Cardiac fibroblast (primary cell): ENCODE results near the gene PDE11A.

Experiments used
- DNase-seq, 2 donors: peaks; one replicate each; pipeline versions ENCODE4 v3.0.0 to v3.0.0-alpha.2; 2010; ENCODE audit warnings: low read depth in 2 of 2
- H3K4me3 ChIP-seq, 2 donors: replicated peaks in 1 of 2; 1 replicate in 1 of 2; 2 replicates in 1 of 2; pipeline ENCODE4 v1.5.1; 2011; ENCODE audit warnings: low read depth in 2 of 2, low read length in 2 of 2, mild to moderate bottlenecking in 2 of 2, moderate library complexity in 1 of 2
- TF ChIP-seq, protein P1 (sequence below): IDR thresholded peaks from one replicate; pipeline ENCODE4 v1.5.1; 2011; ENCODE audit warnings: low read depth, mild to moderate bottlenecking, low read length, inconsistent platforms

The PDE11A gene

DNA sequence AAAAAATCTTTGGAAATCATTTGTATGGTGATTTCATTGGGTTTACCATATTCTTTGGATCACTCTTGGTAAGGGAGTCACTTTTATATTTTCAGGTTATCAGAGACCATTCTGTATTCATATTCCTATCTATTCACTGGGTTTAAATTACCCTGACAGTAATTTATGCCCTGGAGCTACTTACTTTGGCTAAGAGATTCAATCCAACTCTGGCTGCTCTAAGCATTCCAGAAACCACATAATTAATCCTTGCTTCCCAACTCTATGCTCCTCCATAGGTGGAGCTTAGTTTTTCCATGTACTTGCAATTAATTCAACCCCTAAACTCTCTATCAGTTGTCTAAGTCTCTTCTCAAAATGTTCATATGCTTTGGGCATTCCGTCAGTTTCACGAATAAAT, 343.7 kb downstream of the PDE11A start:
- no peak for DNase-seq

DNA sequence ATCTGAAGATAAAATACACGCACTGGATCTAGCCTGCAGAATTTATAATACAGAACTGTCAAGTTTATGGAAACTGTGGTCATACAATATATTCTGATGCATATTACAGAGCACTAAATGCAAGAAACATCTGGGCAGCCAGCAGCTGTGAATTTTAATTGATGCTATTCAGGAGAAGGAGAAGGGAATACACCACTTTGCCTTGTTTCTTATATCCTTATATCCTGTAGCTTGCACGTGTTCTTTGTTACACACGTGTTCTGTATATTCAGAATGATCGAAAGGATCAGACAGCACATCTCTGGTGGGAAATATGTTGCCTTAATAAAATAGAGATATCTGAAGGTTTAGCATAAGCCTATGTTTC, 344.2 kb downstream of the PDE11A start:
- DNase-seq: no peak
- TF ChIP-seq, protein P1, sequence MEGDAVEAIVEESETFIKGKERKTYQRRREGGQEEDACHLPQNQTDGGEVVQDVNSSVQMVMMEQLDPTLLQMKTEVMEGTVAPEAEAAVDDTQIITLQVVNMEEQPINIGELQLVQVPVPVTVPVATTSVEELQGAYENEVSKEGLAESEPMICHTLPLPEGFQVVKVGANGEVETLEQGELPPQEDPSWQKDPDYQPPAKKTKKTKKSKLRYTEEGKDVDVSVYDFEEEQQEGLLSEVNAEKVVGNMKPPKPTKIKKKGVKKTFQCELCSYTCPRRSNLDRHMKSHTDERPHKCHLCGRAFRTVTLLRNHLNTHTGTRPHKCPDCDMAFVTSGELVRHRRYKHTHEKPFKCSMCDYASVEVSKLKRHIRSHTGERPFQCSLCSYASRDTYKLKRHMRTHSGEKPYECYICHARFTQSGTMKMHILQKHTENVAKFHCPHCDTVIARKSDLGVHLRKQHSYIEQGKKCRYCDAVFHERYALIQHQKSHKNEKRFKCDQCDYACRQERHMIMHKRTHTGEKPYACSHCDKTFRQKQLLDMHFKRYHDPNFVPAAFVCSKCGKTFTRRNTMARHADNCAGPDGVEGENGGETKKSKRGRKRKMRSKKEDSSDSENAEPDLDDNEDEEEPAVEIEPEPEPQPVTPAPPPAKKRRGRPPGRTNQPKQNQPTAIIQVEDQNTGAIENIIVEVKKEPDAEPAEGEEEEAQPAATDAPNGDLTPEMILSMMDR: no peak

More for the DNA sequence above, 343.7 kb downstream of the PDE11A start:
- TF ChIP-seq, protein P1: no peak
- H3K4me3 ChIP-seq: no peak overlapping the region

DNA sequence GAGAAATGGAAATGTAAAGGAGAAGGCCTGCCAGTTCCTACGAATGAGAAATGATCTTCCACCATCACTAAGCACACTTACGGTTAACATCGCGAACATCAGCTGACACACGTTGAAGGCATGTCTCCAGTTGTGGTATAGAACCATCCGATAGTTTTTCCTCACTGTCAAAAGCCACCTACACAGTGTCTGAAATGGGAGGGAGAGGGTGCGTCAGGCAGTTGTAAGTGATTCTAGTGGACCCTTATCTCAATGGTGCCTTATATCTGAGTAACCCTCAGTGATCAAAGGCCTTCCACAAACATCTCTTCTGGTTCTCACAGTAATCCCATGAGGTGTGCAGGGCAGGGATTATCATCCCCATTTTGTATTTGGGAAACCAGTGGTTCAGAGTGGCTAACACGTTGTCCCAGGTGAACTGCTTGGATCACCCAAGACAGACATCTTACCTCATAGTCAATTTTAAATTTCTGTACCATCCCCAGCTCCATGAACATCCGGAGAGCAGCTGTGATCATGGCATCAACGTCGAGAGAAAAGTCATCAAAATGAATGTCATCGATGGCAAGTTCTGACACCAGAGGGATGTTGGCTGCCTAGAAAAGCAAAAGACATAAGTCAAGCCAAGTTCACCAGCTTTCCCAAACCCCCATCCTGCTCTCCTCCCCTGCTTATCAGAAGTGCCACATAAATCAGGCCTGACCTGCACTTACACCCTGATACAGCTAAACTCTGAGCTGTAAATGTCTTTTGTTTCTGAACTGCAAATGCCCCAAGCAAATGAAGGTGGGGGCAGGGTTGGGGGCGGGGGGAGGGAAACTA, 344.8 kb downstream of the PDE11A start:
- DNase-seq: no peak
- TF ChIP-seq, protein P1: no peak

More for the DNA sequence above, 344.2 kb downstream of the PDE11A start:
- H3K4me3 ChIP-seq: no peak overlapping the region

DNA sequence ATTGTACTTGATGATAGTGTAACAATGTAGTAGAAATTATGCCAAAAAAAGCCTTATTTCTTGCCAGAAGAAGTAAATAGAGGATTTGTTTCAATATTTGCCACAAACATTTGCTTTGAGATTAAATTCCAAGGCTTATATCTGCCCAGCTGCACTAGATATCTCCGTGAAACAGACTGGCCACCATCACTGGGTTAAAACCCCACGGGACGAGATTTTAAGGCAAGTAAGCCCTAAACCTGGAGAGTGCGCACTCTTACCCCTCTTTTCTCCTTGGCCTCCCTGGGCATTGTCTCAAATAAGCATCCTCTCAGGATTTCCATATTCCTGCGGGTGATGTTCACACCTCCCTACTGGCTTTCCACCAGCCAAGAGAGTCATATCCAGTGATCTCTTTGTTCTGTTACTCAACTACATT, 345.6 kb downstream of the PDE11A start:
- DNase-seq: peak in 1 of 2 donors; percentile 12
- no peak overlapping the region for H3K4me3 ChIP-seq
- TF ChIP-seq, protein P1: no peak

More for the DNA sequence above, 344.8 kb downstream of the PDE11A start:
- H3K4me3 ChIP-seq: no peak overlapping the region

DNA sequence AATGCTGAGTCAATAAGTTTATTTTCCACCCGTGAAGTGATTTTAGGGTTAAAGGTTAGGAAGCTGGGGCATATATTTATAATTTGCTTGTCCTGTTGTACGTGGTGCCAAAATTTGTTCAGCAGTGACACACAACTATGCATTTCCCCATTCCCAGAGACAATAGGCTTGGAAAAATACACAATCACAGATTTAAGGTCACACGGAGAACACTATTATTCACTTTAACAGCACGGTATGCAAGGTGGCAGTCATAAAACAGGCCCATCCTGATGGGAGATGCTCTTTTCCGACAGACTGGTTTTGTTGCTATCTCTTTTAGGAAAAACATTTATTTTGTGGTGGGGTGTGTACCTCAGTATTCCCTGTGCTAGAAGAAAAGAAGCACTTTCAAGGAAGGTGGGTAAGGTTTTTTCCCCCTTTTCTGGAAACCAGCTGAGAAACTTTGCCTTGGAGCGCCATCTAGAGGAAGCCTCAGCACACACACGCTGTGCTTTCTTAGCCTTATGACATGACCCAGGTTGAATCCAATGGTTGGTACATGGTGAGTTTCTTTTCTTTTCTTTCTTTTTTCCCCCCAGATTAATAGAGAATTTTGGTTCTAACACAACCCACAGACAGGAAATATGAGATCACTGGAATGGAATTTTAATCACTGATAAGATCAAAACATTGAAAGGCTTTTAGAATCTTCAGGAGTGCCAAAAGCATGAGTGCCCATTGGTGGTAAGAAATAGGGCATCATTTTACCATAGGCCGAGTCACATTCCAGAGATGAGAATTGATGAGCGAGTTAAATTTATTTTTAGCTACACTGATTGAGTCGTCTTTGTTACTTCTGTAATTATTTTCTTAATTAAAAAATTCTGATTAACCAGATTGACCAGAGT, 347.9 kb downstream of the PDE11A start:
- DNase-seq: peak; percentile 63 to 65
- TF ChIP-seq, protein P1: peak; percentile 87
- H3K4me3 ChIP-seq: no peak overlapping the region

DNA sequence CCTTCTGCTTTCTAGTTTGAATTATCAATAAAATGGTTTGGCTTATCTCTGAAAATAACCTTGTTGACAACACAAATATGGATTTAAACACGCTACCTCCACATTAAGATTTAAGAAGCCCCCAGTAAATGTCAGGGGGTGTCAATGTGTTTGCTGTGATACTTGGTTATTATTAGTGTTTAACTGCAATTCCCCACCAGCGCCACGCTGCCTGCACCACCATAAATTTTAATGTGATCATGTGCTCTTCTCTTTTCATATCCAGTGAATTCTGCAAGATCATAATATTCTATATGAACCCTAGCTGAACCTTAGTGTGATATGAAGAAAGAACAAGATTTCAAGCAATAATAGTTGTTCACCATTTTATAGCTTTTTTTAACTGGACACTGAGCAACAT, 349.3 kb downstream of the PDE11A start:
- no peak overlapping the region for H3K4me3 ChIP-seq
- TF ChIP-seq, protein P1: no peak
- no peak for DNase-seq
